B cell (primary cell): Measurements from ENCODE around the gene MSL3. TPM values are rescaled to one million over a fixed set of nuclear protein-coding genes. Genes with fewer than 3 reads are reported as not detected.

Experiments used
- ATAC-seq: fragments of 200-7000 bp; cut with Tn5 transposase; one replicate; pipeline ENCODE4 v1.10.0; 2021; ENCODE audit warnings: low read depth, mild to moderate bottlenecking, moderate number of reproducible peaks, moderate library complexity
- CTCF ChIA-PET: fragments of 350-600 bp; sonication (Branson Sonifier 250); formaldehyde crosslinking; loops from one replicate; lab custom pipeline; 2021; ENCODE audit warnings: antibody characterized with exemption, inconsistent platforms; lab: Charles Lee
- POLR2A ChIA-PET: fragments of 350-600 bp; sonication (Branson Sonifier 250); formaldehyde crosslinking; loops from one replicate; lab custom pipeline; 2021; ENCODE audit warnings: antibody characterized with exemption; lab: Charles Lee
- DNase-seq: peaks from one replicate; pipeline ENCODE4 v3.0.0; 2013
- H2AFZ ChIP-seq: 2 replicates; pipeline ENCODE4 v1.6.1; 2012; ENCODE audit warnings: mild to moderate bottlenecking, low read depth, low read length; ENCODE audit not compliant: insufficient read depth, poor library complexity, severe bottlenecking
- H3K27ac ChIP-seq, 2 donors: 1 replicate in 1 of 2; 2 replicates in 1 of 2; pipeline ENCODE4 v1.5.1; 2012 to 2013; ENCODE audit warnings: low read length in 2 of 2, mild to moderate bottlenecking in 2 of 2, moderate library complexity in 1 of 2
- H3K27me3 ChIP-seq, 4 experiments: fragments of 200-600 bp in 1 of 4; sonication (generic) in 1 of 4; replicated peaks in 1 of 4; 1 replicate in 2 of 4; 2 replicates in 2 of 4; pipeline versions ENCODE4 v1.6.1 to v1.7.0; 2013 to 2016; ENCODE audit warnings: low read length in 3 of 4, mild to moderate bottlenecking in 2 of 4, mixed read lengths in 1 of 4, moderate library complexity in 1 of 4; ENCODE audit not compliant: insufficient read depth in 4 of 4, control insufficient read depth in 3 of 4; ENCODE audit errors: control extremely low read depth in 1 of 4
- H3K36me3 ChIP-seq, 2 experiments: replicated peaks in 1 of 2; 1 replicate in 1 of 2; 2 replicates in 1 of 2; pipeline versions ENCODE4 v1.6.1 to v1.7.1; 2013; ENCODE audit warnings: low read length in 1 of 2; ENCODE audit not compliant: insufficient read depth in 2 of 2, control insufficient read depth in 1 of 2; ENCODE audit errors: control extremely low read depth in 1 of 2, extremely low read depth in 1 of 2
- H3K4me1 ChIP-seq, 2 donors: fragments of 200-600 bp in 1 of 2; sonication (generic) in 1 of 2; 1 replicate in 1 of 2; 2 replicates in 1 of 2; pipeline versions ENCODE4 v1.5.1 to v1.6.1; 2013 to 2017; ENCODE audit warnings: low read length in 2 of 2; ENCODE audit not compliant: control insufficient read depth in 2 of 2, insufficient read depth in 2 of 2
- H3K4me2 ChIP-seq: replicated peaks from 2 replicates; pipeline ENCODE3; 2012; ENCODE audit warnings: mild to moderate bottlenecking, low read depth, low read length; ENCODE audit not compliant: poor library complexity, severe bottlenecking
- H3K4me3 ChIP-seq, 5 experiments: fragments of 200-600 bp in 1 of 5; sonication (generic) in 1 of 5; 1 replicate in 3 of 5; 2 replicates in 2 of 5; pipeline versions ENCODE4 v1.5.1 to v1.7.0; 2011 to 2016; ENCODE audit warnings: low read length in 4 of 5, mild to moderate bottlenecking in 4 of 5, low read depth in 2 of 5, control low read depth in 1 of 5, moderate library complexity in 1 of 5; ENCODE audit not compliant: insufficient read depth in 1 of 5; ENCODE audit errors: control extremely low read depth in 1 of 5, extremely low read depth in 1 of 5
- H3K79me2 ChIP-seq: fragments of 200-600 bp; sonication (generic); one replicate; pipeline ENCODE4 v1.6.0; 2016; ENCODE audit warnings: low read length; ENCODE audit not compliant: control insufficient read depth, insufficient read depth
- H3K9ac ChIP-seq: fragments of 200-600 bp; sonication (generic); 2 replicates; pipeline ENCODE4 v1.6.1; 2017; ENCODE audit warnings: mild to moderate bottlenecking, low read length, moderate library complexity
- H3K9me3 ChIP-seq, 3 donors: one replicate each; pipeline versions ENCODE4 v1.6.1 to v1.7.1; 2013; ENCODE audit warnings: low read length in 2 of 3; ENCODE audit not compliant: control insufficient read depth in 2 of 3, insufficient read depth in 1 of 3; ENCODE audit errors: control extremely low read depth in 1 of 3
- H4K20me1 ChIP-seq: 2 replicates; pipeline ENCODE4 v1.6.0; 2012; ENCODE audit warnings: mild to moderate bottlenecking, low read length; ENCODE audit not compliant: insufficient read depth, control insufficient read depth, poor library complexity, severe bottlenecking
- H3K27ac Mint-ChIP-seq: one replicate; pipeline ENCODE4 v1.8.0; 2021; ENCODE audit warnings: mixed read lengths
- H3K27me3 Mint-ChIP-seq: one replicate; pipeline ENCODE4 v1.8.0; 2021; ENCODE audit warnings: mixed read lengths
- H3K4me1 Mint-ChIP-seq: one replicate; pipeline ENCODE4 v1.8.0; 2021; ENCODE audit warnings: mixed read lengths
- H3K4me3 Mint-ChIP-seq: one replicate; pipeline ENCODE4 v1.8.0; 2021; ENCODE audit warnings: mixed read lengths
- H3K9me3 Mint-ChIP-seq: one replicate; pipeline ENCODE4 v1.8.0; 2022; ENCODE audit warnings: mixed read lengths; ENCODE audit not compliant: insufficient read depth
- CTCF ChIP-seq: fragments of 200-600 bp; IDR thresholded peaks from one replicate; pipeline ENCODE4 v1.8.0; 2022; ENCODE audit warnings: antibody characterized with exemption, mild to moderate bottlenecking
- EZH2 ChIP-seq: IDR thresholded peaks from 2 replicates; pipeline ENCODE4 v1.6.1; 2012; ENCODE audit warnings: borderline replicate concordance, low read depth, mild to moderate bottlenecking, moderate library complexity, low read length; ENCODE audit not compliant: insufficient read depth, poor library complexity, severe bottlenecking
- WGBS: methylation state at CpG from one replicate; pipeline ENCODE4 v1.1.5; 2013; ENCODE audit warnings: missing lambda C conversion rate; ENCODE audit not compliant: insufficient coverage; 5-methylcytosine and 5-hydroxymethylcytosine counted together
- intact Hi-C: fragments of 100-400 bp; cut with micrococcal nuclease; formaldehyde crosslinking; loops from one replicate; pipeline ENCODE4 v1.10.0; 2022
- polyA plus RNA-seq: library from polyadenylated mRNA; depleted of rRNA; stranded (reverse); fragments of >200 nt; gene quantifications from 2 replicates; pipeline ENCODE4 v1.2.3, GENCODE V29; 2012
- total RNA-seq, 2 donors: library from RNA; stranded (reverse); fragments of 120-200 nt in 1 of 2; gene quantifications; 1 replicate in 1 of 2; 2 replicates in 1 of 2; pipeline versions ENCODE4 v1.2.3 to v1.2.4, GENCODE V29; 2013 to 2022

MSL3 gene
- total and polyA plus RNA-seq, 2 donors (not counting 1 experiment from before 2014, with no cell fraction given) = 76.3 to 88.7 TPM

DNA sequence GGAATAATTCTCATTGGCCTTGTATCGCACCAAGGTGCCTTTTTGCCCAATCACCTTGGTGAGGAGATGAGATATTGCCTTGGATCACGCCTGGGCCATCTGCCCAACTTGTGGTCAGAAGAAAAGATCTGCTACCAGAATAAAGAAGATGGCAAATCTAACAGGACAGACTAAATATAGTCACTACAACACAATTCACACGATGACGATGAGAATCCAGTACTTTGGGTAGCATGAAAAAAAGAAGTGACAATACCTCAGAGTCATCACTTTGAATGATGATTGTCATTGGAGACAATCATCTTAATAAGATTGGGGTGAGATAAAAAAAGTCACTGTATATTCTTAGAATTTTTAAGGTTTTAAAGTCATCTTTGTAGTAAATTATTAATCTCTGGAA is 7.3 kb upstream of the MSL3 start:
- no peak for ATAC-seq
- H3K9me3 Mint-ChIP-seq = no peaks in the 10 kb centered on the region
- Histone ChIP-seq H3K79me2 (no peaks in the 10 kb centered on the region), H3K36me3 (no peaks in the 10 kb centered on the region), H4K20me1 (no peaks in the 10 kb centered on the region), H3K4me1 (no peaks in the 10 kb centered on the region), H2AFZ (no peak overlapping the region), H3K9ac (no peak overlapping the region), H3K4me2 (no peak overlapping the region), H3K9me3 (no peaks in the 10 kb centered on the region), H3K4me3 (no peak overlapping the region), H3K27me3 (no peaks in the 10 kb centered on the region), H3K27ac (no peak overlapping the region)
- CTCF ChIA-PET = no interaction called here
- H3K27ac Mint-ChIP-seq = no peak overlapping the region
- POLR2A ChIA-PET = no interaction called here
- no peak overlapping the region for H3K4me3 Mint-ChIP-seq
- TF ChIP-seq EZH2 (no peak), CTCF (no peak)
- H3K4me1 Mint-ChIP-seq = no peaks in the 10 kb centered on the region
- intact Hi-C loops = no loop called here
- no peaks in the 10 kb centered on the region for H3K27me3 Mint-ChIP-seq
- DNase-seq = no peak
- no CpG with 5 or more reads among the region's 4 CpGs for WGBS

GRCh38 chrX:11751261-11751660 is 6.8 kb upstream of the MSL3 start:
- H3K27ac ChIP-seq = no peak overlapping the region
- no peaks in the 10 kb centered on the region for H3K27me3 Mint-ChIP-seq

More at GRCh38 chrX:11751261-11751660, 6.8 kb upstream of the MSL3 start:
- H3K36me3 ChIP-seq = no peaks in the 10 kb centered on the region
- no peak overlapping the region for H3K9ac ChIP-seq
- DNase-seq (no peak), ATAC-seq (no peak)
- intact Hi-C loops = no loop called here
- H3K4me3 Mint-ChIP-seq = no peak overlapping the region
- POLR2A ChIA-PET = no interaction called here
- no peaks in the 10 kb centered on the region for H3K9me3 Mint-ChIP-seq
- H3K4me3 ChIP-seq = no peak overlapping the region
- no peak for TF ChIP-seq CTCF
- TF ChIP-seq EZH2 = no peak
- no peak overlapping the region for H2AFZ ChIP-seq
- H3K4me2 ChIP-seq = no peak overlapping the region
- CTCF ChIA-PET = no interaction called here
- no peak overlapping the region for H3K27ac Mint-ChIP-seq
- no peaks in the 10 kb centered on the region for H3K4me1 Mint-ChIP-seq
- no peaks in the 10 kb centered on the region for H3K27me3 ChIP-seq
- H3K4me1 ChIP-seq = no peaks in the 10 kb centered on the region
- no peaks in the 10 kb centered on the region for H3K79me2 ChIP-seq
- no peaks in the 10 kb centered on the region for H4K20me1 ChIP-seq
- no peaks in the 10 kb centered on the region for H3K9me3 ChIP-seq
